ENCODE measurements around the gene SLC36A3.

DNA sequence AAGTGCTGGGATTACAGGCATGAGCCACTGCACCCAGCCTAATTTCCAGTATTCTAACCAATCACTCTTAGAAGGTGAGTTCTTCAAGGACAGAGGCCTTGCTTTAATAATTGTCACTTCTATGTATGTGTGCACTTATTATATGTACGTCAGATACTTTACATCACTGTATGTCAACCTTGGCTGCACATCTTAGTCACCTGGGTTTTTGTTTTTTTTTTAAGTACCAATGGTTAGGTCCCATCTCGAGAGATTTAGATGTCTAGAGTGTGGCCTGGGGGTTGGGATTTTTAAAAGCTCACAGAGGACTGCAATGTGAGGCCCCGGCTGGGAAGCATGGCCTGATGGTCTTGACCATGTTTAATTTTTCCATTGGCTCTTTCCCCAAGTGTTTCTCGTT lies 60.4 kb downstream of the SLC36A3 start:
- TF ChIP-seq POLR2A (IDR thresholded peaks at IDR 0.05; ENCODE audit: low read depth, low read length): no peak
- TF ChIP-seq TAF1 (IDR thresholded peaks at IDR 0.05; ENCODE audit: borderline replicate concordance, low read depth, low read length): no peak

Measured in GM12892 (cell line).